SK-N-MC (cell line): ENCODE data around the gene GORASP1.

Source experiments
- DNase-seq: peaks from one replicate; pipeline ENCODE4 v3.0.0-alpha.2; 2011; ENCODE audit warnings: low read depth, low spot score
- H3K27ac ChIP-seq: fragments of 200-600 bp; sonication (generic); 2 replicates; pipeline ENCODE4 v1.5.1; 2016; ENCODE audit warnings: mixed run types
- H3K36me3 ChIP-seq: fragments of 200-600 bp; sonication (generic); 2 replicates; pipeline ENCODE4 v1.6.1; 2017; ENCODE audit warnings: antibody characterized with exemption, low read length, mixed read lengths; ENCODE audit not compliant: insufficient read depth
- H3K4me3 ChIP-seq: fragments of 200-600 bp; sonication (generic); 2 replicates; pipeline ENCODE4 v1.5.1; 2016
- H3K9ac ChIP-seq: fragments of 200-600 bp; sonication (generic); 2 replicates; pipeline ENCODE4 v1.8.0; 2017; ENCODE audit warnings: mixed run types, mixed read lengths; ENCODE audit not compliant: insufficient read length
- H3K9me3 ChIP-seq: fragments of 200-600 bp; sonication (generic); 2 replicates; pipeline ENCODE4 v1.6.1; 2017; ENCODE audit warnings: low read depth, mild to moderate bottlenecking, antibody characterized with exemption, low read length, moderate library complexity, mixed read lengths
- EZH2 ChIP-seq: fragments of 200-600 bp; sonication (generic); IDR thresholded peaks from one replicate; pipeline ENCODE4 v1.6.1; 2017; ENCODE audit warnings: antibody characterized with exemption
- FOXP2 ChIP-seq: optimal IDR thresholded peaks from 2 replicates; pipeline ENCODE3; 2011; ENCODE audit warnings: mild to moderate bottlenecking, moderate library complexity; ENCODE audit not compliant: insufficient read depth; ENCODE audit errors: extremely low read length, control extremely low read depth
- POLR2AphosphoS5 ChIP-seq: IDR thresholded peaks from 2 replicates; pipeline ENCODE4 v1.6.1; 2012; ENCODE audit warnings: mild to moderate bottlenecking, low read depth, low read length, borderline replicate concordance

Gene GORASP1

GRCh38 chr3:39121621-39122020, 14.2 kb upstream of the GORASP1 start:
- Histone ChIP-seq H3K9me3 (no peaks in the 10 kb centered on the region), H3K27ac (no peak overlapping the region), H3K4me3 (no peak overlapping the region), H3K36me3 (no peaks in the 10 kb centered on the region), H3K9ac (no peak overlapping the region)
- TF ChIP-seq EZH2, result no peak
- no peak for TF ChIP-seq POLR2AphosphoS5
- TF ChIP-seq FOXP2, result no peak
- no peak for DNase-seq

GRCh38 chr3:39118931-39119660, 11.7 kb upstream of the GORASP1 start:
- DNase-seq, result no peak
- TF ChIP-seq POLR2AphosphoS5 (no peak), FOXP2 (no peak), EZH2 (no peak)
- H3K4me3 ChIP-seq, result no peak overlapping the region
- no peak overlapping the region for H3K9ac ChIP-seq
- H3K27ac ChIP-seq, result no peak overlapping the region
- no peaks in the 10 kb centered on the region for H3K36me3 ChIP-seq
- H3K9me3 ChIP-seq, result no peaks in the 10 kb centered on the region

GRCh38 chr3:39118079-39118478, 10.7 kb upstream of the GORASP1 start:
- TF ChIP-seq FOXP2 (no peak), EZH2 (no peak), POLR2AphosphoS5 (no peak)

GRCh38 chr3:39115870-39116269, 8.4 kb upstream of the GORASP1 start:
- no peak overlapping the region for H3K27ac ChIP-seq
- no peak overlapping the region for H3K4me3 ChIP-seq
- H3K9me3 ChIP-seq, result no peaks in the 10 kb centered on the region
- no peak for DNase-seq
- TF ChIP-seq POLR2AphosphoS5 (no peak), EZH2 (no peak), FOXP2 (no peak)
- H3K9ac ChIP-seq, result no peak overlapping the region
- H3K36me3 ChIP-seq, result no peaks in the 10 kb centered on the region

More at GRCh38 chr3:39118079-39118478, 10.7 kb upstream of the GORASP1 start:
- no peaks in the 10 kb centered on the region for H3K9me3 ChIP-seq
- H3K9ac ChIP-seq, result no peak overlapping the region
- no peak overlapping the region for H3K27ac ChIP-seq
- no peaks in the 10 kb centered on the region for H3K36me3 ChIP-seq
- DNase-seq, result no peak
- H3K4me3 ChIP-seq, result no peak overlapping the region

GRCh38 chr3:39114456-39114855, 7.0 kb upstream of the GORASP1 start:
- TF ChIP-seq FOXP2, result no peak
- TF ChIP-seq POLR2AphosphoS5, result no peak
- no peak for TF ChIP-seq EZH2
- Histone ChIP-seq H3K36me3 (no peaks in the 10 kb centered on the region), H3K9ac (no peak overlapping the region), H3K27ac (no peak overlapping the region), H3K4me3 (no peak overlapping the region), H3K9me3 (no peaks in the 10 kb centered on the region)
- no peak for DNase-seq

GRCh38 chr3:39113291-39113690, 5.9 kb upstream of the GORASP1 start:
- DNase-seq, result no peak
- Histone ChIP-seq H3K9me3 (no peaks in the 10 kb centered on the region), H3K27ac (no peak overlapping the region), H3K36me3 (no peaks in the 10 kb centered on the region), H3K4me3 (no peak overlapping the region), H3K9ac (no peak overlapping the region)
- TF ChIP-seq EZH2 (no peak), POLR2AphosphoS5 (no peak), FOXP2 (no peak)

- Histone ChIP-seq H3K27ac (no peak overlapping the region), H3K9me3 (no peaks in the 10 kb centered on the region), H3K4me3 (no peak overlapping the region), H3K36me3 (no peaks in the 10 kb centered on the region), H3K9ac (no peak overlapping the region)
- TF ChIP-seq EZH2 (no peak), FOXP2 (no peak), POLR2AphosphoS5 (no peak)
- no peak for DNase-seq
Measured at GRCh38 chr3:39112535-39112934, 5.1 kb upstream of the GORASP1 start.

- no peak overlapping the region for H3K4me3 ChIP-seq
- H3K9me3 ChIP-seq, result no peaks in the 10 kb centered on the region
- H3K36me3 ChIP-seq, result no peaks in the 10 kb centered on the region
- DNase-seq, result no peak
- TF ChIP-seq EZH2 (no peak), POLR2AphosphoS5 (no peak), FOXP2 (no peak)
- H3K9ac ChIP-seq, result no peak overlapping the region
- no peak overlapping the region for H3K27ac ChIP-seq
Measured at GRCh38 chr3:39112113-39112512, 4.7 kb upstream of the GORASP1 start.

GRCh38 chr3:39110041-39110639, 2.7 kb upstream of the GORASP1 start:
- H3K9ac ChIP-seq, result no peak overlapping the region
- DNase-seq, result no peak
- TF ChIP-seq FOXP2 (no peak), POLR2AphosphoS5 (no peak), EZH2 (no peak)
- no peaks in the 10 kb centered on the region for H3K9me3 ChIP-seq
- no peaks in the 10 kb centered on the region for H3K36me3 ChIP-seq
- H3K27ac ChIP-seq, result no peak overlapping the region
- no peak overlapping the region for H3K4me3 ChIP-seq

GRCh38 chr3:39109086-39109485, 1.7 kb upstream of the GORASP1 start:
- H3K4me3 ChIP-seq, result no peak overlapping the region
- H3K27ac ChIP-seq, result no peak overlapping the region
- DNase-seq, result no peak
- TF ChIP-seq FOXP2, result no peak
- TF ChIP-seq POLR2AphosphoS5, result no peak
- no peak for TF ChIP-seq EZH2
- H3K36me3 ChIP-seq, result no peaks in the 10 kb centered on the region
- no peaks in the 10 kb centered on the region for H3K9me3 ChIP-seq
- H3K9ac ChIP-seq, result no peak overlapping the region
